HEK293T (cell line): Measurements from ENCODE around the gene NID1.
A peak's percentile ranks its signal among the peaks of the same experiment; 100 is the strongest.

Source experiments
- CTCF ChIA-PET: fragments of 350-600 bp; formaldehyde crosslinking; extraction: SDS; loops from one replicate; lab custom pipeline; 2021; ENCODE audit warnings: antibody characterized with exemption, inconsistent platforms; lab: Yijun Ruan, JAX
- POLR2A ChIA-PET: fragments of 350-600 bp; formaldehyde crosslinking; extraction: SDS; loops from one replicate; lab custom pipeline; 2020; ENCODE audit warnings: antibody characterized with exemption, inconsistent platforms; lab: Yijun Ruan, JAX
- DNase-seq: peaks from one replicate; pipeline ENCODE4 v3.0.0; 2012; ENCODE audit warnings: mixed read lengths; ENCODE audit errors: extremely low spot score
- ARNT ChIP-seq: fragments of 450-650 bp; IDR thresholded peaks from 2 replicates; pipeline ENCODE4 v1.6.1; 2017; ENCODE audit warnings: mild to moderate bottlenecking
- BHLHE40 ChIP-seq: fragments of 450-650 bp; IDR thresholded peaks from 2 replicates; pipeline ENCODE4 v1.6.1; 2016; ENCODE audit warnings: mild to moderate bottlenecking, moderate library complexity, borderline replicate concordance
- CTBP1 ChIP-seq: fragments of 450-650 bp; IDR thresholded peaks from 2 replicates; pipeline ENCODE4 v1.6.1; 2016; ENCODE audit warnings: borderline replicate concordance
- ELF4 ChIP-seq: fragments of 450-650 bp; IDR thresholded peaks from 2 replicates; pipeline ENCODE4 v1.6.1; 2017; ENCODE audit warnings: antibody characterized with exemption
- FOXA1 ChIP-seq: fragments of 450-650 bp; IDR thresholded peaks from 2 replicates; pipeline ENCODE4 v1.6.1; 2016; ENCODE audit warnings: mild to moderate bottlenecking
- FOXK2 ChIP-seq: fragments of 450-650 bp; IDR thresholded peaks from 2 replicates; pipeline ENCODE4 v1.6.1; 2016; ENCODE audit warnings: mild to moderate bottlenecking
- FOXM1 ChIP-seq: fragments of 450-650 bp; IDR thresholded peaks from 2 replicates; pipeline ENCODE4 v1.6.1; 2017; ENCODE audit warnings: mild to moderate bottlenecking, borderline replicate concordance
- HDGF ChIP-seq: fragments of 450-650 bp; IDR thresholded peaks from 2 replicates; pipeline ENCODE4 v1.6.1; 2017; ENCODE audit warnings: antibody characterized with exemption, borderline replicate concordance
- L3MBTL2 ChIP-seq: fragments of 450-650 bp; conservative IDR thresholded peaks from 2 replicates; pipeline ENCODE4 v1.6.1; 2016; ENCODE audit warnings: mild to moderate bottlenecking
- LEF1 ChIP-seq: fragments of 450-650 bp; IDR thresholded peaks from 2 replicates; pipeline ENCODE4 v1.6.1; 2017; ENCODE audit warnings: mild to moderate bottlenecking, borderline replicate concordance
- NFRKB ChIP-seq: fragments of 450-650 bp; IDR thresholded peaks from 2 replicates; pipeline ENCODE4 v1.6.1; 2016; ENCODE audit warnings: mild to moderate bottlenecking, moderate library complexity
- SP1 ChIP-seq: fragments of 450-650 bp; IDR thresholded peaks from 2 replicates; pipeline ENCODE4 v1.6.1; 2017
- SUZ12 ChIP-seq: fragments of 450-650 bp; IDR thresholded peaks from 2 replicates; pipeline ENCODE4 v1.6.1; 2016; ENCODE audit warnings: mild to moderate bottlenecking
- TARDBP ChIP-seq: fragments of 450-650 bp; IDR thresholded peaks from 2 replicates; pipeline ENCODE4 v1.6.1; 2016
- ZNF384 ChIP-seq: fragments of 450-650 bp; IDR thresholded peaks from 2 replicates; pipeline ENCODE4 v1.6.1; 2016
- TF ChIP-seq, protein P1 (sequence below): fragments of 450-650 bp; IDR thresholded peaks from 2 replicates; pipeline ENCODE4 v1.6.1; 2016

Gene NID1

GRCh38 chr1:236066828-236067386 lies 2.0 kb upstream of the NID1 start:
- DNase-seq = no peak
- ChIA-PET CTCF (no interaction called here), POLR2A (interaction anchor here (1.0 kb wide), 2 partner anchors 9 to 95 kb away, joined by 3 to 6 read pairs; no protein-coding TSS in a partner anchor)
- 0 out of 2 replicates have a peak, but pooled peaks have one; percentile 66 for TF ChIP-seq HDGF
- TF ChIP-seq BHLHE40 = no peak
- no peak for TF ChIP-seq ZNF384

GRCh38 chr1:236066054-236066453 lies 1.2 kb upstream of the NID1 start:
- ChIA-PET POLR2A (no interaction called here), CTCF (interaction anchor here (0.7 kb wide), 1 partner anchor 279 kb away, joined by 3 read pairs; no protein-coding TSS in a partner anchor)
- TF ChIP-seq ELF4 = no peak
- TF ChIP-seq HDGF = no peak
- no peak for TF ChIP-seq SUZ12
- TF ChIP-seq NFRKB = no peak
- no peak for TF ChIP-seq CTBP1
- TF ChIP-seq FOXK2 = no peak
- no peak for TF ChIP-seq ZNF384
- TF ChIP-seq, protein P1, sequence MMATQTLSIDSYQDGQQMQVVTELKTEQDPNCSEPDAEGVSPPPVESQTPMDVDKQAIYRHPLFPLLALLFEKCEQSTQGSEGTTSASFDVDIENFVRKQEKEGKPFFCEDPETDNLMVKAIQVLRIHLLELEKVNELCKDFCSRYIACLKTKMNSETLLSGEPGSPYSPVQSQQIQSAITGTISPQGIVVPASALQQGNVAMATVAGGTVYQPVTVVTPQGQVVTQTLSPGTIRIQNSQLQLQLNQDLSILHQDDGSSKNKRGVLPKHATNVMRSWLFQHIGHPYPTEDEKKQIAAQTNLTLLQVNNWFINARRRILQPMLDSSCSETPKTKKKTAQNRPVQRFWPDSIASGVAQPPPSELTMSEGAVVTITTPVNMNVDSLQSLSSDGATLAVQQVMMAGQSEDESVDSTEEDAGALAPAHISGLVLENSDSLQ = no peak
- TF ChIP-seq TARDBP = no peak
- no peak for TF ChIP-seq ARNT
- no peak for TF ChIP-seq SP1
- no peak for TF ChIP-seq L3MBTL2
- no peak for TF ChIP-seq LEF1
- no peak for TF ChIP-seq FOXM1
- TF ChIP-seq BHLHE40 = no peak
- TF ChIP-seq FOXA1 = no peak
- no peak for DNase-seq

DNA sequence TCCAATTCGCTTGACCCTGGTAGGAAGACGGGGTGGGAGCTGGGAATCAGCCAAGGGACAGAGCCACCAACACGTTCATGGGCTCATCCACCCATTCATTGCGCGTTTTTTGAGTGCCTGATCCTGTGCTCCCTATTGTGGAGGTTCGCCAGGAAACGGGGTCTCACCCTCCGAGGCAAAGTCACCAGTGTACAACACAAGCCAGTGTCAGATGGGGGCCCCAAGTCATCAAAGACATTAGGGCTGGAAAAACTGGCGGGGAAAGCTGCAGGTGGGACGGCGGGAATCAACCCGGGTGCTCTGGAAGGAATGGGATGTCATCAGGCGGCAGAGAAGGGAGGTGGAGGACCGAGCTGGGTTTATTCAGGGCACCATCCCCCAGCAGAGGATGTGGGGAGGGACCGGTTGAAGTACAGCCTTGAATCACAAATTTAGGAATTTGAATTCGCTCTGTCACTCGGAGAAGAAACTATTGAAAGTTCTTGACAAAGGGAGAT lies 667 bp upstream of the NID1 start:
- TF ChIP-seq SUZ12 = no peak
- TF ChIP-seq TARDBP = no peak
- TF ChIP-seq ARNT = no peak
- no peak for TF ChIP-seq BHLHE40
- no peak for TF ChIP-seq HDGF
- no peak for TF ChIP-seq FOXA1
- no peak for TF ChIP-seq ELF4
- TF ChIP-seq SP1 = no peak
- no peak for TF ChIP-seq FOXM1
- TF ChIP-seq LEF1 = no peak
- no peak for TF ChIP-seq ZNF384
- no peak for TF ChIP-seq NFRKB
- TF ChIP-seq, protein P1 = no peak
- TF ChIP-seq FOXK2 = no peak
- TF ChIP-seq CTBP1 = no peak
- TF ChIP-seq L3MBTL2 = no peak
- no peak for DNase-seq
- CTCF ChIA-PET = interaction anchor here (0.7 kb wide), 1 partner anchor 280 kb away, joined by 3 read pairs; no protein-coding TSS in a partner anchor
- POLR2A ChIA-PET = interaction anchor here (1.1 kb wide), 1 partner anchor 94 kb away, joined by 4 read pairs; no protein-coding TSS in a partner anchor

DNA sequence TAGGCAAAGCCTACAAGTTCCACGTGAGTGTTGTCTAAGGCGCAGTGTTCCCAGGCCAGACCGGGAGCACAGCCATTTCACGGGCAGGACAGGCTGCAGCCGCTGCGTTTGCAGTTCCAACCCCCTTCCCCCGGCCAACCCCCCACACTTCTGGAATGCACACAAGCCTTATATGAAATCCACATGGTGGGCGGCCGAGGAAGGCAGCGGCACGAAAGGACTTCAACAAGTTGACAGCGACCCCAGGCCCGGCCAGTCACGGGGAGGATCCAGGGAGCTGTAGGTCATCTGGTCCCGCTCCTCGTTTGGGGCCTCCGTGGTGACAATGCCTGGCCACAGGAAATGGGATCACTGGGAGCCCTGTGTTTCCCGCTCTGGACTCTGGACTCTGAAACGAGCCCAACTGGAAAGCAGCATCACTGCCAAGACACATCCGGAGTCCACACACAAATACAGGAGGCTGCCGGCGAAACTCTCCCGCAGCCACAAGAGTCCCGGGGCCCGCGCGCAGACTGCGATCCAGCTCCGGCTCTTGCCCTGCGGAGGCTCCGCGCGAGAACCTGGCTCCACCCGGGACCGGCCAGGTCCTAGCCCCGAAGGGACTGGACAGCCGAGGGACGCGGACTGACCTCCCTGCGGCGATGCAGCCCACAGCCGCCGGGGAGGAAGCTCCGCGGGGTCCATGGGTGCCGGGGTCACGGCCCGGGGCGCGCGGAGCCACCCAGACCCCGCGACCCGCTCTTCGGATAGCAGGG lies 794 bp downstream of the NID1 start:
- peak; percentile 62 for DNase-seq
- CTCF ChIA-PET = interaction anchor here (0.7 kb wide), 1 partner anchor 280 kb away, joined by 3 read pairs; no protein-coding TSS in a partner anchor
- peak; percentile 92 for TF ChIP-seq L3MBTL2
- no peak for TF ChIP-seq FOXM1

DNA sequence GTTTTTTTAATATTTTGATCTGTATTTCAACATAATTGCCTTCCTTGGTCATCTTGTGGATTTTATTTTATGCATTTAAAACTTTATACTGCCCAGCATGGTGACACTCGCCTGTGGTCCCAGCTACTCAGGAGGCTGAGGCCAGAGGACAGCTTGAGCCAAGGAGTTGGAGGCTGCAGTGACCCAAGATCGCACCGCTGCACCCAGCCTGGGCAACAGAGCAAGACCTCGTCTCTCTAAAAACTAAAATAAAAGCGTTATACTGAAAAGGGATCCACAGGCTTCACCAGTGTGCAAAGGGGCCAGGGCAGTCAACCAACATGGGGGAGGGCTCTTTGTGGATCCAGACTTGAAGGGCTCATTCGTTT lies 1.4 kb downstream of the NID1 start:
- ChIA-PET POLR2A (interaction anchor here (1.4 to 1.7 kb wide), 3 partner anchors 12 to 542 kb away, joined by 4 to 5 read pairs (median 4); no protein-coding TSS in a partner anchor), CTCF (no interaction called here)
- DNase-seq = no peak
- TF ChIP-seq CTBP1 (no peak), ARNT (no peak)

More for the DNA sequence above, 794 bp downstream of the NID1 start:
- POLR2A ChIA-PET = interaction anchor here (0.6 to 1.7 kb wide), 8 partner anchors 12 to 731 kb away, joined by 3 to 5 read pairs (median 4); partner anchors contain the start of gene MTR

- ChIA-PET POLR2A (no interaction called here), CTCF (no interaction called here)
- TF ChIP-seq TARDBP (no peak), FOXK2 (no peak), SUZ12 (no peak), ELF4 (no peak), NFRKB (no peak), ZNF384 (no peak), FOXM1 (no peak), BHLHE40 (no peak), CTBP1 (no peak), LEF1 (no peak), HDGF (no peak), FOXA1 (no peak), ARNT (no peak)
- TF ChIP-seq, protein P1 = no peak
- no peak for DNase-seq
These were observed 4.6 kb downstream of the NID1 start for GRCh38 chr1:236060286-236060685.
